K562 treated with DMSO at 1 percent for 48 hours (cell line): ENCODE data around the gene PPM1F. TPM values are rescaled to one million over a fixed set of nuclear protein-coding genes. Genes with fewer than 3 reads are reported as not detected.

Source experiments
- total RNA-seq: library from RNA; unstranded; fragments of 300-600 nt; gene quantifications from 2 replicates; pipeline ENCODE4 v1.2.3, GENCODE V29; 2022; ENCODE audit warnings: low replicate concordance; ENCODE audit errors: extremely low read depth

Gene PPM1F
- 68.9 TPM in 1 of 2 replicates, not detected in the other for total RNA-seq

GRCh38 chr22:21952586-21953571, at the start of gene PPM1F:
Gene PPM1F (minus strand): TSS chr22:21952848. CDS start chr22:21946048, 6,800 bp downstream.

DNA sequence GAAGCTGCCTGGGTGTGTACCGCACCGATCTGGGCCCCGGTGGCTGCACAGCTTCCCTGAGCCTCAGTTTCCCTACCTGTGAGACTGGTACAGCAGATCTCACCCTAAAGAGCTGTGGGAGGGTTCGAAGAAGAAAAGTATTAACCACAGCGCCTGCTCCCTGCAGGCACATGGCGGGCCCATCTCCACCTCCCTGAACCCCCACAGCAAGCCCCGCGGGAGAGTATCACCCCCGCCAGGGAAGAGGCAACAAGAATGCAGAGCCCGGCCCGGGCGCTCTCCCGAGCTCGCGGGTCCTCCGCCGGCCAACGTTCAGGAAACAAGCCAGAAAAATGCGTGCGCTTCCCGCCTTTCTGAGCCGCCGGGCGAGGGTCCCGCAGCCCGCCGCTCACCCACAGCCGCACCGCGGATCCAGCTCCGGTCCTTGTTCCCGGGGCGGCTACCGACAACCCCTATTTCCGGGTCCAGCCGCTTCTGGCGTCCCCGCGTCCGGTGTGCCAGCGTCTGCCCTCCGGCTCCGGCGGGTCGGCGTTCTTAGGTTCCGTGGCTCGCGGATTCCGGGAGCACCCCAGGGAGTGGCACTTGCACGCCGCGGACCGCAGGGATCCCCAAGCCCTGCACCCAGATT, 29.8 kb upstream of the PPM1F start, which contains the start of gene TOP3B:
TOP3B (minus strand) TSS at position 450 of the 628 bp plus-strand sequence. CDS start 7,078 bp downstream, outside the sequence.

Other genes with a start within 250 kb of the PPM1F start
- not detected in 2 replicates for gene YPEL1, start 217.1 kb downstream of the PPM1F start, total RNA-seq
- gene MAPK1, start 85.2 kb downstream of the PPM1F start, total RNA-seq = 72.2 and 1,940 TPM in 2 replicates
- 250 TPM in 1 of 2 replicates, not detected in the other for gene TOP3B, start 29.9 kb upstream of the PPM1F start, total RNA-seq